GM12892 (cell line): Measurements from ENCODE around the gene CCDC97.

Experiments
- POLR2A ChIP-seq: IDR thresholded peaks from 2 replicates; pipeline ENCODE4 v1.6.1; 2011; ENCODE audit warnings: low read depth, low read length, control low read depth
- POLR2AphosphoS5 ChIP-seq: IDR thresholded peaks from 2 replicates; pipeline ENCODE4 v1.6.1; 2011; ENCODE audit warnings: low read depth, low read length, control low read depth
- TAF1 ChIP-seq: IDR thresholded peaks from 2 replicates; pipeline ENCODE4 v1.6.1; 2011; ENCODE audit warnings: low read depth, mild to moderate bottlenecking, control low read depth, low read length, borderline replicate concordance

DNA sequence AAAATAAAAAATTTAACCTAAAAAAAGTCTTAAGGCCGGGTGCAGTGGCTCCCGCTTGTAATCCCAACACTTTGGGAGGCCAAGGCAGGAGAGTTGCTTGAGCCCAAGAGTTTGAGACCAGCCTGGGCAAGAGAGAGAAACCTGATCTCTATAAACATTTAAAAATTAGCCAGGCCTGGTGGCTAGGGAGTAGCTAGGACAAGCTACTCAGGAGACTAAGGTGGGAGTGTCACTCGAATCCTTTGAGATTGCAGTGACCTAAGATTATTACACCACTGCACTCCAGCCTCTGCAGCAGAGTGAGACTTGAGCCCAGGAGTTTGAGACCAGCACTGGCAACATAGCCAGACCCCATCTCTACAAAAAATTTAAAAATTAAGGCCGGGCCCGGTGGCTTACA lies 1.1 kb downstream of the CCDC97 start:
- no peak for TF ChIP-seq POLR2A
- TF ChIP-seq POLR2AphosphoS5: no peak
- no peak for TF ChIP-seq TAF1
